ENCODE data around the gene RNF121.
A peak's percentile ranks its signal among the peaks of the same experiment; 100 is the strongest.

The RNF121 gene

GRCh38 chr11:71927820-71928736 lies 768 bp upstream of the RNF121 start, which contains the start of gene XNDC1N:
XNDC1N (minus strand) TSS chr11:71928594; CDS start chr11:71923353, 5,241 bp downstream.
- Mint-ChIP-seq H3K4me1 (ENCODE audit: low read depth) (peaks cover 52% of the 10 kb centered on the region), H3K36me3 (ENCODE audit: low read depth) (peaks cover 16% of the 10 kb centered on the region), H3K9me3 (no peaks in the 10 kb centered on the region), H3K4me3 (peak within 1 kb of the TSS; percentile 97), H3K27me3 (no peaks in the 10 kb centered on the region), H3K27ac (peak within 1 kb of the TSS; percentile 100)

GRCh38 chr11:71929491-71929890 lies 645 bp downstream of the RNF121 start:
- H3K27ac Mint-ChIP-seq, result peak overlapping the region; percentile 100
- H3K4me1 Mint-ChIP-seq (ENCODE audit: low read depth), result peaks cover 64% of the 10 kb centered on the region
- peak overlapping the region; percentile 97 for H3K4me3 Mint-ChIP-seq
- H3K9me3 Mint-ChIP-seq, result no peaks in the 10 kb centered on the region
- peaks cover 11% of the 10 kb centered on the region for H3K36me3 Mint-ChIP-seq (ENCODE audit: low read depth)
- no peaks in the 10 kb centered on the region for H3K27me3 Mint-ChIP-seq

DNA sequence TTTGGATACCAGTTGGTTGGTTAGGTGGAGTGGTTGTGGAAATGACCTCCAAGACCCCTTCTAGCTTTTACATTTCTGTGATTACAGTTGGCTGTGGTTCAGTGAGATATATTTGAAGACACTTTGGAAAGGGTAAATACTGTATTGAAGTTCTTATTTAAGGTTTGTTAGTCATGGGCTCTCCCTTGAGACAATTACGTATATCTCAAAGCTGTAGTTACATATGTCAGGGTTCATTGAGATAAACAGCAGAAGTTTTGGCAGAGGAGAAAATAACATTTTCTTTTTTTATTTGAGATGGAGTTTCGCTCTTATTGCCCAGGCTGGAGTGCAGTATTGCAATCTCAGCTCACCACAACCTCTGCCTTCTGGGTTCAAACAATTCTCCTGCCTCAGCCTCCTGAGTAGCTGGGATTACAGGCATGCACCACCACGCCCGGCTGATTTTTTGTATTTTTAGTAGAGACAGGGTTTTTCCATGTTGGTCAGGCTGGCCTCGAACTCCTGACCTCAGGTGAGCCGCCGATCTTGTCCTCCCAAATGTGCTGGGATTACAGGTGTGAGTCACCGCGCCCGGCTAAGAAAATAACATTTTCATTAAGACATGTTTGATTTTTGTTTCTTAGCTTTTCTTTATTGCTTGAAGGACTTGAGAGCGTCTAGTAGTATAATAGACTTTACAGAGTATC lies 1.9 kb downstream of the RNF121 start:
- no peaks in the 10 kb centered on the region for H3K9me3 Mint-ChIP-seq
- H3K4me3 Mint-ChIP-seq, result peak overlapping the region; percentile 97
- H3K4me1 Mint-ChIP-seq (ENCODE audit: low read depth), result peaks cover 65% of the 10 kb centered on the region
- peak overlapping the region; percentile 38 for H3K27ac Mint-ChIP-seq
- H3K27me3 Mint-ChIP-seq, result no peaks in the 10 kb centered on the region
- peaks cover 4% of the 10 kb centered on the region for H3K36me3 Mint-ChIP-seq (ENCODE audit: low read depth)

DNA sequence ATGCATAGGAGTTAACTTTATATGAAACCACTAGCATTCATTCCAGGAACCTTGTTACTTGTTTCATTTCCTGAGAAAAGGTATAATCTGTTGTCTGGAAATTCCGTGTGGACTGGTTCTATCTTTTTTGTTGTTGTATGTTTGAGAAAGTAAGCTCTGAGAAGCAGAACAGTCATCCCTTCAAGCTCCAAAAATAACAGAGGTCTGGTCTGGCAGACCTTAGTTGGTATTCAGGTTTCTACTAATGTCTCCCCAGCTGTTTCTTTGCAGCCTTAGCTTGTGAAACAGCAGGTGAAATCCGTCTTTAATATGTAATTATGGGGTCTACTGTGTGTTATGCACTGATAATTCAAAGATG lies 2.4 kb downstream of the RNF121 start:
- Mint-ChIP-seq H3K36me3 (ENCODE audit: low read depth) (peaks cover 3% of the 10 kb centered on the region), H3K27me3 (no peaks in the 10 kb centered on the region), H3K9me3 (no peaks in the 10 kb centered on the region), H3K4me1 (ENCODE audit: low read depth) (peaks cover 65% of the 10 kb centered on the region), H3K27ac (no peak overlapping the region), H3K4me3 (peak overlapping the region; percentile 97)

GRCh38 chr11:71933141-71933933 lies 4.5 kb downstream of the RNF121 start:
- Mint-ChIP-seq H3K27ac (no peak overlapping the region), H3K4me1 (ENCODE audit: low read depth) (peaks cover 60% of the 10 kb centered on the region), H3K27me3 (no peaks in the 10 kb centered on the region), H3K4me3 (no peak overlapping the region), H3K36me3 (ENCODE audit: low read depth) (peaks cover 11% of the 10 kb centered on the region), H3K9me3 (no peaks in the 10 kb centered on the region)

GRCh38 chr11:71934213-71934612 lies 5.4 kb downstream of the RNF121 start:
- Mint-ChIP-seq H3K9me3 (no peaks in the 10 kb centered on the region), H3K27me3 (no peaks in the 10 kb centered on the region), H3K27ac (peak overlapping the region; percentile 20), H3K4me1 (ENCODE audit: low read depth) (peaks cover 56% of the 10 kb centered on the region), H3K4me3 (no peak overlapping the region), H3K36me3 (ENCODE audit: low read depth) (peaks cover 13% of the 10 kb centered on the region)

DNA sequence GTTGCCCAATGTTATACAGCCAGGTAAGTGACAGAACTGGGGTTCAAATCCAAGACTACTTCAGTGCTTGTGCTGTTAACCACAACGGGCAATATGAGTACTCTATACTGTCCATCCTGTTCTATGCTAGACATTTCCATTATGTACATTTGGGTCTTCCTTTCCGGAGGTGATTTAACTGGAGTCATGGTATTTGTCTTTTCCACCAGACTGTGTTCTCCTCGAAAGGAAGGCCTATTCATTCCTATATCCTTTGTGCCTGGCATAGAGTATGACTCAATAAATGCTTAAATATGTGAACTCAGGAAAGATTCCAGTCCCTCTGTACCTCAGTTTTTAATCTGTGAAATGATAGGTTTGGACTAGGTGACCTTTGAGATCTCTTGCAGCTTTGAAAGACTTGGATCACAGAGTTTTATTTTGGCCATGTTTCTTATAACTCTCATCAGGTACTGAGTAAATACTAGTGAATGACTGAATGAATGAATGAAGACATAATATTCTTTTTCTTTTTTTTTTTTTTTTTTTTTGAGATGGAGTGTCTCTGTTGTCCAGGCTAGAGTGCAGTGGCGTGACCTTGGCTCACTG lies 6.6 kb downstream of the RNF121 start:
- no peak overlapping the region for H3K27ac Mint-ChIP-seq

DNA sequence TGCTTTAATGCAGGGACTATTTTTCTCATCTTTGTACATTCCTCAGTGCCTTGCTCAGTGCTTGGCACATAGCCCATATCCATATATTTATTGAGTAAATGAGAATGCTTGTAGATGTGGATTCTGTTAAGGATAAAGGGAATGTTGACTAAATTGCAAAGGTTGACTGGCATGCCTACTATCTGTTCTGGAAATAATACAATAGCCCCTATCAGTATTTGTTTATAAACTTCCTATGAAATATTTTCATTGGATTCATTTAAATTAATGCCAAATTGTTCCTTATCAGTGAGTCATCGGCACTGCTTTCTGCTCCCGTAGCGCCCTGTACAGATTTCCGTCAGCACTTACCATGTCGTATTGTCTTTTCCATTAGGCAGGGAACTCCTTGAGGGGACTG lies 8.0 kb downstream of the RNF121 start:
- H3K4me1 Mint-ChIP-seq (ENCODE audit: low read depth), result peaks cover 30% of the 10 kb centered on the region
- H3K4me3 Mint-ChIP-seq, result no peak overlapping the region
- H3K36me3 Mint-ChIP-seq (ENCODE audit: low read depth), result peaks cover 16% of the 10 kb centered on the region
- H3K27ac Mint-ChIP-seq, result no peak overlapping the region
- no peaks in the 10 kb centered on the region for H3K27me3 Mint-ChIP-seq
- no peaks in the 10 kb centered on the region for H3K9me3 Mint-ChIP-seq

More for the DNA sequence above, 6.6 kb downstream of the RNF121 start:
- H3K27me3 Mint-ChIP-seq, result no peaks in the 10 kb centered on the region
- H3K4me1 Mint-ChIP-seq (ENCODE audit: low read depth), result peaks cover 44% of the 10 kb centered on the region
- no peaks in the 10 kb centered on the region for H3K9me3 Mint-ChIP-seq
- no peak overlapping the region for H3K4me3 Mint-ChIP-seq
- peaks cover 16% of the 10 kb centered on the region for H3K36me3 Mint-ChIP-seq (ENCODE audit: low read depth)

- Mint-ChIP-seq H3K4me3 (no peak overlapping the region), H3K36me3 (ENCODE audit: low read depth) (peaks cover 21% of the 10 kb centered on the region), H3K4me1 (ENCODE audit: low read depth) (peaks cover 20% of the 10 kb centered on the region), H3K27ac (no peak overlapping the region), H3K27me3 (no peaks in the 10 kb centered on the region), H3K9me3 (no peaks in the 10 kb centered on the region)
Observed at GRCh38 chr11:71937826-71938225, 9.0 kb downstream of the RNF121 start.

DNA sequence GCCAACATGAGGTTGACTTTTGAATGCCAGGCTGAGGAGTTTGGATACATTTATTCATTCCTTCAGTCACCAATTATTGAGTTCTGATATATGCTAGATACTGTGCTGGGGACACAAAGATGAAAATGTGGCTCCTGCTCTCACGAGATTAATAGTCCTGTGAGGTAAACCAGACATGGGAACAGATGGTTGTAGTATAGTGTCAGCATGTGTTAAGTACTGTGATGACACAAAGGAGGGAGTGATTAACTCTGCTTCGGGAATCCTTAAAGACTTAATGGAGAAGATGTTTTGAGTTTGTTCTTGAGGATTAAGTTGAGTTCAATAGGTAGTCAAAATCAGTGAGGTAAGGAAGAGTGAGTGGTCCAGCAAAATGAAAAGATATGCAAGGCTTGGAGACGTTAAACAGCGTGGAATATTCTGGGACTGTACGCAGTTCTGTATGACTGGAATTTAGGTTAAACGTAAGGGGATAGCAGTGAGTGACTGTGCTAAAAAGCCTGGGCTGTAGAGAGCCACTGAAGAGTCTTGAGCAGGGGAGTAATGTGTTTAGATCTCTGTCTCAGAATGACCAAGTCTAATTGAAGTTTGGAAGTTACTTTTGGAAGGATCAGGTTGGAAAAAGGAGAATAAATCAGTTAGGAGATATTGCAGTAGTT lies 11.8 kb downstream of the RNF121 start:
- no peak overlapping the region for H3K4me3 Mint-ChIP-seq
- H3K4me1 Mint-ChIP-seq (ENCODE audit: low read depth), result peaks cover 19% of the 10 kb centered on the region
- no peaks in the 10 kb centered on the region for H3K27me3 Mint-ChIP-seq
- no peak overlapping the region for H3K27ac Mint-ChIP-seq
- H3K36me3 Mint-ChIP-seq (ENCODE audit: low read depth), result peaks cover 38% of the 10 kb centered on the region
- H3K9me3 Mint-ChIP-seq, result no peaks in the 10 kb centered on the region

DNA sequence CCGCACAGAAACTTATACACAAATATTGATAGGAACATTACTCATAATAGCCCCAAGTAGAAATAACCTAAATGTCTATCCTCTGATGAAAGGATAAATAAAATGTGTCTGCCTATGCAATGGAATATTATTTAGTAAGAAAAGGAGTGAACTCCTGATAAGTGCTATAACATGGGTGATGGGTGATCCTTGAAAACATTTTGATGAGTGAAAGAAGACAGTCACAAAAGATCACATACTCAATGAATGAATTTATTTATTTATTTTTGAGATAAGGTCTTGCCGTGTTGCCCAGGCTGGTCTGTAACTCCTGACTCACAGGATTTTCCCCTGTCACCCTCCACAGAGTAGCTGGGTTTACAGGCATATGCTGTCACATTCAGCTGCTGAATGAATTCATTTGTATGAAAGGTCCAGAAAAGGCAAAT lies 17.3 kb downstream of the RNF121 start:
- Mint-ChIP-seq H3K36me3 (ENCODE audit: low read depth) (peaks cover 36% of the 10 kb centered on the region), H3K27me3 (no peaks in the 10 kb centered on the region), H3K27ac (peak overlapping the region; percentile 79), H3K4me3 (peak overlapping the region; percentile 47), H3K4me1 (ENCODE audit: low read depth) (peaks cover 37% of the 10 kb centered on the region), H3K9me3 (no peaks in the 10 kb centered on the region)

DNA sequence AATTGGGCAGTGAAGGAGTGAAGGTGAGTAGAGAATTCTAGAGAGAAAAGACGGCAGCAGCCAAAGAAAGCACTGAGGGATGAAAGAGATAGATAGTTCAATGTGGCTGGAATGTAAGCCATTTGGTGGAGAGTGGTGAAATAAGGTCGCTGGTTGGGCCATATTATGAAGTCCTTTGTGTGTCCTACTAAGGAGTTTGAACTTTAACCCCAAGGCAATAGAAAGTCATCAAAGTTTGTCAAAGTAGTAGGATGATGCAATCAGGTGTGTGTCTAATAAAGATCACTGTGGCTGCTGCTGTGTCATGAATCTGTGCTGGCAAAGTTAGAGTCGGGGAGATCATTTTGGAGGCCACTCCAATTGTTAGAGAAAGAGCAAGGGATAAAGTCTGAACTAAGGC lies 18.7 kb downstream of the RNF121 start:
- Mint-ChIP-seq H3K27ac (peak overlapping the region; percentile 72), H3K36me3 (ENCODE audit: low read depth) (peaks cover 32% of the 10 kb centered on the region), H3K27me3 (no peaks in the 10 kb centered on the region), H3K9me3 (no peaks in the 10 kb centered on the region), H3K4me1 (ENCODE audit: low read depth) (peaks cover 37% of the 10 kb centered on the region), H3K4me3 (no peak overlapping the region)

DNA sequence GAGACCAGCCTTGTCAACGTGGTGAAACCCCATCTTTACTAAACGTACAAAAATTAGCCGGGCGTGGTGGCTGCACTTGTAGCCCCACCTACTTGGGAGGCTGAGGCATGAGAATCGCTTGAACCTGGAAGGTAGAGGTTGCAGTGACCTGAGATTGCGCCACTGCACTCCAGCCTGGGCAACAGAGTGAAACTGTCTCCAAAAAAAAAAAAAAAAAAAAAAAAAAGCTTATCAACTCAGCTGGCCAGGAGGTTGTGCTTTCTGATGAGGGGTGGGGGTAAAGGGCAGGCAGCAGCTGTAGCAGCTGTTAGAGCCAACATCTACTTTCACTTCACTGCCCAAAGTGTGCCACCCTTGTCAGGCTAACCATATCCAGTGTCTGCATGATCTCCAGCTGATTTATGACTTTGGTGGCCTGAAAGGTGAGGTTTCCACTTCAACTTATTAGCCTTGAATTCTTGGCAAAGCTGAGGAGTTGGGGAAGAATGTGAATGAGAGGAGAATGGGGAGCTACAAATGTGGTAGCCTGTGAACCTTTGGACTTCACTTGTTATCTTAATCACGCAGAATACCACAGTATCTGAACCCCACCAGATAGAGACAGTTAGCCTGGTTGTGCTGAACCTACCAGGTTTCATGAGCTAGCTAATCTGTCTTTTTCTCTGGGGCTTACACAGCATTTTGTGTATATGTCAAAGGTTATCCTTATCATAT lies 19.6 kb downstream of the RNF121 start:
- H3K27ac Mint-ChIP-seq, result no peak overlapping the region
- peaks cover 28% of the 10 kb centered on the region for H3K36me3 Mint-ChIP-seq (ENCODE audit: low read depth)
- no peaks in the 10 kb centered on the region for H3K9me3 Mint-ChIP-seq
- H3K27me3 Mint-ChIP-seq, result no peaks in the 10 kb centered on the region
- H3K4me1 Mint-ChIP-seq (ENCODE audit: low read depth), result peaks cover 30% of the 10 kb centered on the region
- no peak overlapping the region for H3K4me3 Mint-ChIP-seq
